GM12865 (cell line): ENCODE results near the gene TLNRD1.

Experiments used
- DNase-seq: peaks from one replicate; pipeline ENCODE4 v3.0.0; 2010; ENCODE audit warnings: low read depth
- H3K4me3 ChIP-seq: 2 replicates; pipeline ENCODE4 v1.5.1; 2011; ENCODE audit warnings: mild to moderate bottlenecking, low read depth, low read length, control low read depth
- TF ChIP-seq, protein P1 (sequence below): IDR thresholded peaks from 2 replicates; pipeline ENCODE4 v1.5.1; 2011; ENCODE audit warnings: low read length, control low read depth, low read depth, inconsistent platforms; ENCODE audit not compliant: insufficient read depth; ENCODE audit errors: missing control alignments

TLNRD1 gene

DNA sequence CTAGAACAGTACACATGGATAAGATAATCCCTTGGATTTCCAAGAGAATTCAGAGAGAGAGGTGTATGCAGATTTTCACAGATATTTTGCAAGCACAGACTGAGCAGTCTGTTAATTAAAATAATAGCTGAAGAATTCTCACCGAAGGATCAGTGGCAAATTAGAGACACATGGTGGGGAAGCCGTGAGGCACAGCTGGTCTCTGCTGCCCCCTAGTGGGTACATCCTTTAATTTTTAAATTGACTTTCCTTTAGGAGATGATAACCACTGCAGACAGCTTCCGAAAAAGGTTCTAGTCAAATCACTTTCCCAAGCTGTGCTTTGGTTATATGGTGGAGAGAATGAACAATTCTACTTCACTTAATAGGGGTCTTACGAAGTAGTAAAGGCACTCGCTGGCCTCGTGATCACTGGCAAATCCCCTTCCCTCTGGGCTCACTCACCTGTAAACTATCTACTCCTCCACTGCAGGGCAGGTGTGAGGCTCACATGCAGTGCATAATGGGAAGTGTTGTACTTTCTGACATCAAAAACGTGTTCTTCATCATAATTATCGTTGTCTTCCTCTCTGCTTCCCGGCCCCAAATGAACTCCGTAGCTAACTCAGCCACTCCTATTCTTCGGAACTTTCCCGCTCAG, 30.6 kb upstream of the TLNRD1 start:
- TF ChIP-seq, protein P1, sequence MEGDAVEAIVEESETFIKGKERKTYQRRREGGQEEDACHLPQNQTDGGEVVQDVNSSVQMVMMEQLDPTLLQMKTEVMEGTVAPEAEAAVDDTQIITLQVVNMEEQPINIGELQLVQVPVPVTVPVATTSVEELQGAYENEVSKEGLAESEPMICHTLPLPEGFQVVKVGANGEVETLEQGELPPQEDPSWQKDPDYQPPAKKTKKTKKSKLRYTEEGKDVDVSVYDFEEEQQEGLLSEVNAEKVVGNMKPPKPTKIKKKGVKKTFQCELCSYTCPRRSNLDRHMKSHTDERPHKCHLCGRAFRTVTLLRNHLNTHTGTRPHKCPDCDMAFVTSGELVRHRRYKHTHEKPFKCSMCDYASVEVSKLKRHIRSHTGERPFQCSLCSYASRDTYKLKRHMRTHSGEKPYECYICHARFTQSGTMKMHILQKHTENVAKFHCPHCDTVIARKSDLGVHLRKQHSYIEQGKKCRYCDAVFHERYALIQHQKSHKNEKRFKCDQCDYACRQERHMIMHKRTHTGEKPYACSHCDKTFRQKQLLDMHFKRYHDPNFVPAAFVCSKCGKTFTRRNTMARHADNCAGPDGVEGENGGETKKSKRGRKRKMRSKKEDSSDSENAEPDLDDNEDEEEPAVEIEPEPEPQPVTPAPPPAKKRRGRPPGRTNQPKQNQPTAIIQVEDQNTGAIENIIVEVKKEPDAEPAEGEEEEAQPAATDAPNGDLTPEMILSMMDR: peak; percentile 72
- no peak overlapping the region for H3K4me3 ChIP-seq
- DNase-seq: peak; percentile 67

DNA sequence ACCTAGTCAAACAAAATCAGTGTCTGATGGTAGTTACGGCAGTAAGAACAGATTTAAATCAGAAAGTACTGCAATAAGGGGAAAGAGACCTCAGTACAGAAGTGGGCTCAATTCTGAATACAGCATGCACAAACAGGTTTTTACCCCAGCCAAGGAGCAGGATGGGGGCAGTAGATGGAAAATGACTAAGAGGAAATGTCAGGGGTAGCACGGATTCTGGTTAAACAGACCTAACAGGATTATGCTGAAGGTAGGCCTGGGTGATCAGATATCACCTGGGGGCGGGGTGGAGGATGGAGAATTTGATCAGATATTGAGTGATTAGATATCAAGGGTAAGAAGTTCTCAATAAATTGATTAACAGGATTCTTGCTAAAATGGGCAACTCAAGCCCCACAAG, 30.1 kb upstream of the TLNRD1 start:
- TF ChIP-seq, protein P1: no peak
- no peak overlapping the region for H3K4me3 ChIP-seq
- no peak for DNase-seq

DNA sequence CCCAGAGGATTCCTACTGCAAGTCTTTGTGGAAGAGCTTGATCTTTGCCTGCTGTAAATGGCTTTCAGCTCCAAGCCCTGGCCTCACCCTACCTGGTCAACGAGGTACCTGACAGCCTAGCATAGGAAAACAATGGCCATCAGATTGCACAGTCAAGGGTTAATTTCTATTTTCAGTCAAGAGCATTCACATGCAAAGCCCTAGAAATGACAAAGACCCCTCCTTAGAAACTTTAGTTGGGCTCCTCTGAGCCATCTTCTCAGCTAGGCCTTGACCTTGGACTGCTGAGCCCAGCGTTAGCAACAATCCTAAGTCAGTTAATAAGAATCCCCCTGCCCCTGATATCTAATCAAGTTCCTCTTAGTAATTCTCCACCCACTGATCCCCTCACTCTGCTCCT, 29.6 kb upstream of the TLNRD1 start:
- TF ChIP-seq, protein P1: no peak
- no peak overlapping the region for H3K4me3 ChIP-seq
- no peak for DNase-seq

GRCh38 chr15:80972276-80972675, 28.4 kb upstream of the TLNRD1 start:
- no peak overlapping the region for H3K4me3 ChIP-seq
- DNase-seq: no peak
- TF ChIP-seq, protein P1: no peak

DNA sequence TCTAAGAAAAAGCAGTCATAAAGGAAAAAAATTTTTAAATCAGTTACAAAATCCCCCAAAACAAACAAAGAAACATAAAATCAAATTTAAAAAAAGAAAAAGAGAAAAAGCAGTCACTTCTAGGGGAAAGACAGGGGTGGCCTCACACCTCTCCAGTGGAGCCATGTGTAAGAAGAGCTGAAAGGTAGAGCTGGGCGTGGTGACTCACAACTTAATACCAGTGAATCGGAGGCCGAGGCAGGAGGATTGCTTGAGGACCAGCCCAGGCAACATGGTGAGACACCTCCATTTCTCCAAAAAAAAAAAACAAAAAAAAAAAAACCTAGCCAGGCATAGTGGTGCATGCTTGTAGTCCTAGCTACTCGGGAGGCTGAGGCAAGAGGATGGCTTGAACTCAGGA, 25.8 kb upstream of the TLNRD1 start:
- no peak for DNase-seq
- no peak overlapping the region for H3K4me3 ChIP-seq
- TF ChIP-seq, protein P1: no peak

DNA sequence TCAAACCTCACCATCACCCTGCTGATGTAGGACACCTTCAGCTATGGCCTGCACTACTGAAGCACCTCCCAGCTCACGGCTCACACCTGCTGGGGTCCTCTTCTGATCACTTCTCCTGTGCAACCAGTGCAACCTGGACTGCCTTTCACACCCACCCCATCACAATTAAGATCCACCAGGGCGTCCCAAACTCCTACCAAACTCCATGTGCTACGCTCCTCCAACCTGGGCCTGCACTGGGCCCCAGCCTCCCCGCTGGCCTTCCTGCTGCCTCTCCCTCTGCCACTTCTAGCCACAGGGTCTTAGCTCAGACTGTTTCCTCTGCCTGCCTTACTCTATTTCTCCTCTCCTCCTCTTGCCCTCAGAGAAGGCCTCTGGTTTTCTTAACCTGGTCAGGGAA, 23.9 kb upstream of the TLNRD1 start:
- H3K4me3 ChIP-seq: no peak overlapping the region
- TF ChIP-seq, protein P1: no peak
- no peak for DNase-seq

GRCh38 chr15:80977627-80978036, 23.1 kb upstream of the TLNRD1 start:
- H3K4me3 ChIP-seq: no peak overlapping the region
- TF ChIP-seq, protein P1: peak; percentile 35
- DNase-seq: peak; percentile 36
